ENCODE data around the gene KLC1.
"Not testable (repeated sequence)": the region's sequence is repeated elsewhere in the genome, so short reads cannot be mapped to it uniquely, and the experiment has no call there.

KLC1 gene

GRCh38 chr14:103628684-103629502 lies at the start of gene KLC1:
Gene KLC1 (plus strand): TSS chr14:103629211. CDS start chr14:103654565, 25,354 bp downstream.
- DNase-seq (ENCODE audit: low read depth in 1 of 2, low spot score in 1 of 2) = peak; percentile 70 to 88

GRCh38 chr14:103581206-103581605 lies 47.8 kb upstream of the KLC1 start:
- DNase-seq (ENCODE audit: low read depth in 1 of 2, low spot score in 1 of 2) = no peak

GRCh38 chr14:103581954-103582703 lies 46.9 kb upstream of the KLC1 start:
- DNase-seq (ENCODE audit: low read depth in 1 of 2, low spot score in 1 of 2) = no peak

GRCh38 chr14:103584326-103584915 lies 44.6 kb upstream of the KLC1 start:
- no peak for DNase-seq (ENCODE audit: low read depth in 1 of 2, low spot score in 1 of 2)

GRCh38 chr14:103593577-103593976 lies 35.4 kb upstream of the KLC1 start:
- no peak for DNase-seq (ENCODE audit: low read depth in 1 of 2, low spot score in 1 of 2)

- DNase-seq (ENCODE audit: low read depth in 1 of 2, low spot score in 1 of 2) = no peak
These were observed 34.7 kb upstream of the KLC1 start for GRCh38 chr14:103594265-103594664.

GRCh38 chr14:103597623-103598377 lies 31.2 kb upstream of the KLC1 start:
- no peak for DNase-seq (ENCODE audit: low read depth in 1 of 2, low spot score in 1 of 2)

- no peak for DNase-seq (ENCODE audit: low read depth in 1 of 2, low spot score in 1 of 2)
These were observed 28.5 kb upstream of the KLC1 start for GRCh38 chr14:103600503-103600902.

- DNase-seq (ENCODE audit: low read depth in 1 of 2, low spot score in 1 of 2) = no peak
These were observed 24.4 kb upstream of the KLC1 start for GRCh38 chr14:103604620-103605019.

- no peak for DNase-seq (ENCODE audit: low read depth in 1 of 2, low spot score in 1 of 2)
These were observed 21.9 kb upstream of the KLC1 start for GRCh38 chr14:103606963-103607668.

- DNase-seq (ENCODE audit: low read depth in 1 of 2, low spot score in 1 of 2) = no peak
These were observed 21.2 kb upstream of the KLC1 start for GRCh38 chr14:103607822-103608221.

GRCh38 chr14:103609081-103609480 lies 19.9 kb upstream of the KLC1 start:
- DNase-seq (ENCODE audit: low read depth in 1 of 2, low spot score in 1 of 2) = not testable (repeated sequence)

GRCh38 chr14:103611215-103611614 lies 17.8 kb upstream of the KLC1 start:
- DNase-seq (ENCODE audit: low read depth in 1 of 2, low spot score in 1 of 2) = no peak

- no peak for DNase-seq (ENCODE audit: low read depth in 1 of 2, low spot score in 1 of 2)
These were observed 15.5 kb upstream of the KLC1 start for GRCh38 chr14:103613517-103613916.

GRCh38 chr14:103616635-103617300 lies 12.2 kb upstream of the KLC1 start:
- DNase-seq (ENCODE audit: low read depth in 1 of 2, low spot score in 1 of 2) = no peak

GRCh38 chr14:103619057-103619456 lies 10.0 kb upstream of the KLC1 start:
- DNase-seq (ENCODE audit: low read depth in 1 of 2, low spot score in 1 of 2) = no peak

GRCh38 chr14:103621860-103622259 lies 7.2 kb upstream of the KLC1 start:
- no peak for DNase-seq (ENCODE audit: low read depth in 1 of 2, low spot score in 1 of 2)

- DNase-seq (ENCODE audit: low read depth in 1 of 2, low spot score in 1 of 2) = no peak
These were observed 5.7 kb upstream of the KLC1 start for GRCh38 chr14:103623308-103623707.

- no peak for DNase-seq (ENCODE audit: low read depth in 1 of 2, low spot score in 1 of 2)
These were observed 5.0 kb upstream of the KLC1 start for GRCh38 chr14:103623883-103624482.

GRCh38 chr14:103624860-103625259 lies 4.2 kb upstream of the KLC1 start:
- DNase-seq (ENCODE audit: low read depth in 1 of 2, low spot score in 1 of 2) = no peak

Data from stimulated activated CD4-positive, alpha-beta T cell treated with anti-CD3 and anti-CD28 coated beads, Interleukin-15, amount 100 ng/mL, for 1 hour (primary cell).